ENCODE measurements around the gene CBS. TPM values are rescaled to one million over a fixed set of nuclear protein-coding genes. Genes with fewer than 3 reads are reported as not detected.

Gene CBS
- polyA plus RNA-seq, 1 experiment: 109 TPM

- Histone ChIP-seq H3K4me3 (ENCODE audit: low read depth, low read length) (no peak overlapping the region), H3K36me3 (ENCODE audit: control insufficient read depth, insufficient read depth, low read length) (peaks cover 4% of the 10 kb centered on the region), H3K27me3 (ENCODE audit: control insufficient read depth, insufficient read depth, low read length) (no peaks in the 10 kb centered on the region)
- no peak for TF ChIP-seq CTCF (IDR thresholded peaks at IDR 0.05; ENCODE audit: insufficient read depth, low read depth, low read length)
- CTCF ChIA-PET: interaction anchor here (1.3 kb wide), 1 partner anchor 10 kb away, joined by 5 read pairs; no protein-coding TSS in a partner anchor
- POLR2A ChIA-PET: no interaction called here
- DNase-seq (ENCODE audit: low read depth): no peak
Observed at GRCh38 chr21:43034826-43035225, 40.8 kb downstream of the CBS start.

GRCh38 chr21:43034101-43034500 lies 41.5 kb downstream of the CBS start:
- TF ChIP-seq CTCF (IDR thresholded peaks at IDR 0.05; ENCODE audit: insufficient read depth, low read depth, low read length): no peak
- CTCF ChIA-PET: interaction anchor here (1.3 kb wide), 1 partner anchor 9 kb away, joined by 5 read pairs; no protein-coding TSS in a partner anchor
- Histone ChIP-seq H3K4me3 (ENCODE audit: low read depth, low read length) (no peak overlapping the region), H3K36me3 (ENCODE audit: control insufficient read depth, insufficient read depth, low read length) (peaks cover 6% of the 10 kb centered on the region), H3K27me3 (ENCODE audit: control insufficient read depth, insufficient read depth, low read length) (no peaks in the 10 kb centered on the region)
- DNase-seq (ENCODE audit: low read depth): no peak
- POLR2A ChIA-PET: no interaction called here

GRCh38 chr21:43031121-43031619 lies 44.5 kb downstream of the CBS start:
- POLR2A ChIA-PET: no interaction called here

GRCh38 chr21:43029785-43030184 lies 45.9 kb downstream of the CBS start:
- Histone ChIP-seq H3K4me3 (ENCODE audit: low read depth, low read length) (no peak overlapping the region), H3K36me3 (ENCODE audit: control insufficient read depth, insufficient read depth, low read length) (peaks cover 10% of the 10 kb centered on the region), H3K27me3 (ENCODE audit: control insufficient read depth, insufficient read depth, low read length) (no peaks in the 10 kb centered on the region)
- CTCF ChIA-PET: interaction anchor here (0.6 kb wide), 1 partner anchor 151 kb away, joined by 3 read pairs; no protein-coding TSS in a partner anchor
- DNase-seq (ENCODE audit: low read depth): no peak
- TF ChIP-seq CTCF (IDR thresholded peaks at IDR 0.05; ENCODE audit: insufficient read depth, low read depth, low read length): no peak
- POLR2A ChIA-PET: no interaction called here

More at GRCh38 chr21:43031121-43031619, 44.5 kb downstream of the CBS start:
- Histone ChIP-seq H3K36me3 (ENCODE audit: control insufficient read depth, insufficient read depth, low read length) (peaks cover 10% of the 10 kb centered on the region), H3K4me3 (ENCODE audit: low read depth, low read length) (no peak overlapping the region), H3K27me3 (ENCODE audit: control insufficient read depth, insufficient read depth, low read length) (no peaks in the 10 kb centered on the region)
- DNase-seq (ENCODE audit: low read depth): no peak
- CTCF ChIA-PET: interaction anchor here (0.6 kb wide), 1 partner anchor 18 kb away, joined by 3 read pairs; no protein-coding TSS in a partner anchor
- TF ChIP-seq CTCF (IDR thresholded peaks at IDR 0.05; ENCODE audit: insufficient read depth, low read depth, low read length): no peak

GRCh38 chr21:43027846-43028731 lies 47.5 kb downstream of the CBS start:
- Histone ChIP-seq H3K4me3 (ENCODE audit: low read depth, low read length) (no peak overlapping the region), H3K36me3 (ENCODE audit: control insufficient read depth, insufficient read depth, low read length) (peaks cover 11% of the 10 kb centered on the region), H3K27me3 (ENCODE audit: control insufficient read depth, insufficient read depth, low read length) (no peaks in the 10 kb centered on the region)
- DNase-seq (ENCODE audit: low read depth): no peak
- ChIA-PET POLR2A (no interaction called here), CTCF (interaction anchor here (0.7 to 1.3 kb wide), 2 partner anchors 30 to 32 kb away, joined by 3 read pairs; no protein-coding TSS in a partner anchor)
- TF ChIP-seq CTCF (IDR thresholded peaks at IDR 0.05; ENCODE audit: insufficient read depth, low read depth, low read length): no peak

All from BJ (cell line).